GM19397 (cell line): Measurements from ENCODE around the gene ECHDC1.
"Not testable (repeated sequence)": the region's sequence is repeated elsewhere in the genome, so short reads cannot be mapped to it uniquely, and the experiment has no call there.

Source experiments
- ATAC-seq: cut with Tn5 transposase; IDR thresholded peaks from one replicate; pipeline ENCODE4 v1.9.1; 2021; ENCODE audit warnings: mild to moderate bottlenecking, moderate library complexity; ENCODE audit not compliant: unreplicated experiment

ECHDC1 gene, protein sequence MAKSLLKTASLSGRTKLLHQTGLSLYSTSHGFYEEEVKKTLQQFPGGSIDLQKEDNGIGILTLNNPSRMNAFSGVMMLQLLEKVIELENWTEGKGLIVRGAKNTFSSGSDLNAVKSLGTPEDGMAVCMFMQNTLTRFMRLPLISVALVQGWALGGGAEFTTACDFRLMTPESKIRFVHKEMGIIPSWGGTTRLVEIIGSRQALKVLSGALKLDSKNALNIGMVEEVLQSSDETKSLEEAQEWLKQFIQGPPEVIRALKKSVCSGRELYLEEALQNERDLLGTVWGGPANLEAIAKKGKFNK

DNA sequence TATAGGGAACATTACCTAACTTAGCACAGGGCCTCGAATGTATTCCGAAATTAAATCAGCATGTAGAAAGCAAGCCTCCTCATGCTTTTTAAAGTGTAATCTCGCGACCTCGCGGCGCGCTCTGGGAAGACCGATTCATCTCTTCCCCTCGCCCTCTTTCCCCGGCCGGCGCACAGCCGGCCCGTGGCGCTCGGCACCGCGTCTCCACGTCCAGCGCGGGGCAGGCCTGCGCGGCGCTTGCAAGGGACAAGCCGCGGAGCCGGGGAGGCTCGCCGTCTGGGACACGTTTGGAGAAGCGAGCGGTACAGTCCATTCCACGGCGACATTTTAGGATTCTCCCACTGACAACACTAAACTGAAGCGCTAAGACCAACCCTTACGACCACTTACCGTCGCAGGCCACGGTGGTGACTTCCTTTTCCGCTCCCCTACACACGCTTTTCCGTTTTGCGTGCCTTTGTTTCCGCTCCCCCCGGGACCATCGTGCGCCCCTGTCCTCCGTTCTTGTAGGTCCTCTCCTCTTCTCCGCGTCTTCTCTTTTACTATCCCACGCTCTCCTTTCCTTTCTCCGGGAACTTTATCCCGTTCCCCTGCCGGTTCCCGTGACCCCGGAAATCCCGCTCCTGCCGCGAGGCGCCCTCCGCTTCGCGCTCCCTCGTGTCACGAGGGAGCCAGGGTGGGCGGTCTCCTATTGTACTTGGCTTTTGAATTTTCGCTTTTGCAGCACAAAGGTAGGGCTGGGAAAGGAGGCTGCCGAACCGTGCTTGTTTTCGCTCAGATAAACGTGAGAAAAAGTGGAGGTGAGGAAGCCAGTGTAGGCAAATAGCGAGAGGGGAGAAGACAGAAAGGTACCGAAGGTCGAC lies at the start of gene ECHDC1:
TSS of gene ECHDC1 (minus strand) at position 664 of the 863 bp plus-strand sequence. CDS start 12,581 bp downstream, outside the sequence.
- ATAC-seq: peak; percentile 82

GRCh38 chr6:127392301-127392700 lies 48.9 kb upstream of the ECHDC1 start:
- no peak for ATAC-seq

DNA sequence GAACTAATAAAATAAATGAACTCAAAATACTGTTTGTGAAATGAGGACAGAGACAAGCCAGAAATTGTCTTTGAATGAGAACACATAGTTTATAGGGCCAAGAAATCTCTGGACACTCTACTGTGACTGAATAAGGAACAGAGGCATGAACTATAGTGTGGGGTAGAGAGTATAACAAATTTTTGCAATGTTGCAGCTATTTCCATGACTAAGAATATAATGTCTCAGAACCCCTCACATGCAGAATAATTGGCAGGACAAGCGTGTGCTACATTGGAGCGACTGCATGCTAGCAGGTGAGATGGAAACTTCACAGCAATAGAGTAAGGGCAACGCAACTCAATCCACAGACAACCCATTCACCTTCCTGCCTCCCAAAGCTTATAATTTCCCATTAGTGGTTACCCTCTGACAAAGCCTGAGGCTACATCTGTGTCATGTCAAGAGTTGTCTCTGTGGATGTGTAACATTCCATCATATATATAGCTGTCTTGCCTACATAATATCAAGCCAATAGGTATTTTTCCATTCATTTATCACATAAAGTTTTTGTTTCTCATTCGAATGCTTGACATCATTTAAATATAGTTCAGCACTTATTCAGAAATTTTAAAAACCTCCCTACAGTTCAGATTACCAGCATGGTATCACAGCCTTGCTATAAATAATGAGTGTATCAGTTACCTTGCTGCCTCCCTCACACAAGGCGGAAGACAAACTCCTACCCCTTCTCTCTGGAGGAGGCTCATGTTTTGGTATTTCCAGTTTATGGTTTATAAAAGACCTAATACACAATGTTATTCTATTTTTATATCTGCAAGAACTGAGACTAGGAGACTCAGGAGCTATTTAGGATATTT lies 47.9 kb upstream of the ECHDC1 start:
- ATAC-seq: no peak

- no peak for ATAC-seq
Measured at GRCh38 chr6:127389706-127390105, 46.3 kb upstream of the ECHDC1 start.

DNA sequence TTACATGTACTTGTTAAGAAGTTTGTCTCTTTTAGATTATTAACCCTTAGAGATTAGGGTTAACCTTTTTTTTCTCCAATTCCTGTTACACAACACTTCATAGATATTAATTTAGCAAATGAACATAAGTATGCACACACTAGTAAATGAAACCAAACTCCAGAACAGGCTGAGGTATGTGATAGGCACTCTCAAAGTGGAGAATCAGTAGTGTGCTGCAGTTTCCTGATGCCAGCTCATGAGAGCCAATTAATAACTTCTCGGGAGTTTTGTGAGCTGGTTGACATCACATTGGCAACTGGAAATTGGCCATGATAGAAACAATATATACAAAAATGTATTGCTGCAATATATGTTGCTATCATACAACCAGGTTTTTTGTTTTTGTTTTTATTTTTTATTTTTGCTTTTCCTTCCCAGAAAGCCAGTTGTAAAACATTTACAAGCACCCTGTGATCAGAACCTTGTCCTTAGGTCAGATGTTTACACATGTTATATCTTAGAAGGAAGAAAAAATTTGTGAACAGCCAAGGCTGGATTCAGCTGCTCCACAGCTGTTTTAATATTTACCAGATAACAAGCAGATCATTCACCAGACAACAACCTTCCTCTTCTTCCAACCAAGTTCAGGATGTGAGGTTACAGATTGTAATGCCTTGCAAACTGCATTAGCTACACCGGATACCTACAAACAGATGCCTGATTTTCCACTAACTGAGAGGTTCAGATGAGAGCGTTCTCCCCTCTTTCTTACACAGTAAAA lies 42.4 kb upstream of the ECHDC1 start:
- ATAC-seq: no peak

DNA sequence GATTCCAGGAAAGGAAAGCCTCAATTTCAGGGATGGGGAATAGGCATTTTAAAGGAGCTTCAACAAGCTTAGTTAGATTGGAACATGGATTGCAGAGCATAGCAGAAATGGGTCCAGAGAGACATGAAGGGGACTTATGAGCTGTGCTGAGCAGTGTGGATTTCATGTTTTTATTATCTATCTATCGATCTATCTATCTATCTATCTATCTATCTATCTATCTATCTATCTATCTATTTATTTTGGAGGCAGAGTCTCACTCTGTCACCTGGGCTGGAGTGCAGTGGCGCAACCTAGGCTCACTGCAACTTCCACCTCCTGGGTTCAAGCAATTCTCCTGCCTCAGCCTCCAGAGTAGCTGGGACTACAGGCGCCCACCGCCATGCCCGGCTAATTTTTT lies 41.4 kb upstream of the ECHDC1 start:
- not testable (repeated sequence) for ATAC-seq

DNA sequence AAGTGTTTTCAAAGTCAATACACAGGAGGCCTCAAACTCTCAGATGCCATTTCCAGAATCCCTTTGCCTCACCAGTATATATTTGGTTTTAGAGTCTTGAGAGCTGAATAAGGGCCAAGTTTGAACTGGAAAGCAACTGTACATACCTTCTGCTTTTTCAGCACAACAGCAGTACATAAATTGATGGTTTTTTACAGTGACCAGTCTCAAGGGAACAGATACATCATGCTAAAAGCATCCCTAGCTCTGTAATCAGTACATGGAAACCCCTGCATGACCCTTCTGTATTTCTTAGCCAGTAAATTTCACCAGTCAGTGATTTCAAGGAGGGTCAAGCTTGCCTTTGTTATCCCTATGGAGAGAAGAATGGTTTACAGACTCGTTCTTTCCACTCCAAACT lies 40.6 kb upstream of the ECHDC1 start:
- ATAC-seq: no peak

DNA sequence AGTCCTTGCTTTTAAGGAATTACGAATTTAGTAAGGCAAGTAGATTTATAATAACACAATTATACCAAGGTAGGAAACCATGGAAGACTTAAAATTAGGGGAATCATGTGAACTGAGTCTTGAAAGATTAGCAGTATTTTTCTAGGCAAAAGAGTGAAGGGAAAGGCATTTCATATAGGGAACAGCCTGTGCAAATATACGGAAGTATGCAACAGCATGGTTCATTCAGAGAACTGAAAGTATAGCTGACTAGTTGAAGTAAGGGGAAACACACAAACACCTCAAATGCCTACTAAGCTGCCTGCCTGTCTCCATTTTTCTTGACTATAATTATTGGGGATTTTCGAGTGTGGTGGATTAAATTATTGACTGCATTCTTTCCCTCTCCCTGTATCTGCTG lies 39.0 kb upstream of the ECHDC1 start:
- no peak for ATAC-seq

- no peak for ATAC-seq
Measured at GRCh38 chr6:127381384-127381783, 38.0 kb upstream of the ECHDC1 start.

DNA sequence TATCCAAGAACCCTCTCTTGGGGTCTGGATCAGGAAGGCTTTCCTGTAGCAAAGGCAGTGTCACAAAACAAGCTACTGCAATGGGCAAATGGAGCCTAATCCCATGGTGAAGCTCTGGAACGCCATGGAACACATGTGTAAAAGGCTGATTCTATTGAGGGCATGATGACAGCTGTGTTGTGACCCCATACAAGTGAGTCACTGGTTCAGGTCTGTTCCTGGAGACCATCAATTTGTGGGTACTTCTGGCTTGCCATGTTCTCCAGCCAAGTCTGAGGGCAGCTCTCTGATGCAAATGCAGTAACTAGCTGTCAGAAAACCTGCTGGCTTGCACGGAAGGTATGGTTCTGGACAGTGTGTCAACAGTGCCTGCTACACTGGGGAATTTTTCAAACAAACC lies 33.3 kb upstream of the ECHDC1 start:
- no peak for ATAC-seq

GRCh38 chr6:127367023-127367375 lies 23.6 kb upstream of the ECHDC1 start:
- ATAC-seq: no peak

- no peak for ATAC-seq
Measured at GRCh38 chr6:127366282-127367022, 23.0 kb upstream of the ECHDC1 start.

GRCh38 chr6:127365874-127366273 lies 22.5 kb upstream of the ECHDC1 start:
- ATAC-seq: no peak

GRCh38 chr6:127352524-127352923 lies 9.1 kb upstream of the ECHDC1 start:
- ATAC-seq: no peak

- no peak for ATAC-seq
Measured at GRCh38 chr6:127349980-127350379, 6.6 kb upstream of the ECHDC1 start.

DNA sequence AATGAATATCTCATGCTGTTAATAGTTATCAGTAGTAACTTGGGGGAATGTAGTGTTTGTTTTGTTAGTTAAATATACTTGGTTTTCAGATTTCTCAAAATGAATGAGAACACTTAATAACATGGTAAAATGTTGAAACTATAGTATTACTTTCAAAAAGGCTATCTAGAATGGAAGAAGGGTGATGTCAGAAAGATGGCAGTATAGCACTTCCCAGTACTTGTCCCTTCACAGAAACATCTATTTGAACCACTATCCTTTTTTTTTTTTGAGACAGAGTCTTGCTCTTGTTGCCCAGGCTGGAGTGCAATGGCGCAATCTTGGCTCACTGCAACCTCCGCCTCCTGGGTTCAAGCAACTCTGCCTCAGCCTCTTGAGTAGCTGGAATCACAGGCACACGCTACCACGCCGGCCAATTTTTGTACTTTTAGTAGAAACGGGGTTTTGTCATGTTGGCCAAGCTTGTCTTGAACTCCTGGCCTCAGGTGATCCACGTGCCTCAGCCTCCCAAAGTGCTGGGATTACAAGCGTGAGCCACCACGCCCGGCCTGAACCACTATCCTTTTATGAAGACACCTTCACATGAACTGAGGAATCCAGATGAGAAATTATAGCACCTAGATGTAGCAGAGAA lies 4.7 kb upstream of the ECHDC1 start:
- no peak for ATAC-seq

DNA sequence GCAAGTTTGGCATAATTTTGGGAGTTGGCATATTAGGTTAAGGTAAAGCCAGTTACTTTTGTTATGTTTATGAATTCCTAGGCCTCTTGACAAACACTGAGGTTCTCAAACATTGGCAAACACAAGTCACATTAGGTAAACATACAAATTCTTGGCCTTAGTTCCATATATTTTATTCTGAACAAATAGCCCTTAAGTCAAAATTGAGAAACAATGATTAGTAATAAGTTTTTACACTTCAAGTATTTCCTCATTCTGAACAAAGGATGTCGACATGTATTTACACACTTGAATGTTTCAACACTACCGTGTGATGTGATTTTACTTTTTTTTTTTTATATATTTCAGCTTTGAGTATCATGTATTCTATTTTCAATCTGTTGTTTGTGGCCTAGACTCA lies 3.8 kb upstream of the ECHDC1 start:
- ATAC-seq: no peak

DNA sequence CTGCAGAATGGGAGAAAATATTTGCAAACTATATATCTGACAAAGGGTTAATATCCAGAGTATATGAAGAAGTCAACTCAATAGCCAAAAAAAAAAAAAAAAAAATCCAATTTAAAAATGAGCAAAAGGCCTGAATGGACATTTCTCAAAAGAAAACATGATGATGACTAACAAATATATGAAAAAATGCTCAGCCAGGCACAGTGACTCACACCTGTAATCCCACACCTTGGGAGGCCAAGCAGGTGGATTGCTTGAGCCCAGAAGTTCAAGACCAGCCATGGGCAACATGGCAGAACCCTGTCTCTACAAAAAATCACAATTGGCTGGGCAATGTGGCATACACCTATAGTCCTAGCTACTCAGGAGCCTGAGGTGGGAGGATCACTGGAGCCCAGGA lies 2.1 kb upstream of the ECHDC1 start:
- no peak for ATAC-seq
